OCI-LY3 (cell line): ENCODE data around the gene ADGRA3.

ENCODE experiments used
- CTCF ChIP-seq: fragments of 200-600, 300-600 bp; sonication (generic); IDR thresholded peaks from 2 replicates; pipeline ENCODE4 v1.5.1; 2014; ENCODE audit warnings: antibody characterized with exemption, low read length, low read depth
- EZH2phosphoT487 ChIP-seq: fragments of 200-600 bp; shearing (Covaris generic); IDR thresholded peaks from 2 replicates; pipeline ENCODE4 v1.6.1; 2018; ENCODE audit warnings: antibody characterized with exemption, mixed run types, low read depth

DNA sequence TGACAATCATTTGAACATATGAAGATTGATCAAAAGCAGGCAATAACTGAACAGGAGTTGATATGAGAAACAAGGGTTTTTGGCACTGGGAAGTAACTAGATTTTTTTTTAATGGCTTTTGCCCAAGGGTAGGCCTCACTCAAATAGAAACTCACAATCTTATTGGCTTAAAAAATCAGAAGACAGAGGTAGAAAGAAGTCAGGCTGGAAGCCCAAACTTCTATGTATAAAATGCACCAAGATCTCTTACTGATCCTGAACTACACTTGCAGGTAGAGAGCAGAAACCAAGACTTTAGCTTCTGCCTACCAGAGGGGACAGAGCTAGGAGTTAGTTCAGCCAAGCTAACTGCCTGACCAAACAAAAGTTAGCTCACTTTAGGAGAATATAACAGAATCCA is 74.9 kb downstream of the ADGRA3 start:
- TF ChIP-seq CTCF: no peak
- TF ChIP-seq EZH2phosphoT487: no peak
